Measurements from ENCODE around the gene CFAP46. TPM values are rescaled to one million over a fixed set of nuclear protein-coding genes. Genes with fewer than 3 reads are reported as not detected.

The CFAP46 gene
- total RNA-seq, 4 donors from 2014 or later = 0.32 to 0.54 TPM; not detected in 2

GRCh38 chr10:132885451-132886210, 56.7 kb downstream of the CFAP46 start:
- TF ChIP-seq CTCF (IDR thresholded peaks at IDR 0.05) = no peak
- no peak for TF ChIP-seq POLR2A (IDR thresholded peaks at IDR 0.05)
- 84 to 90% methylated on average over 27 to 31 of the region's 31 CpGs for WGBS, 2 donors
- no peak overlapping the region for H3K4me3 ChIP-seq (ENCODE audit: low read depth, poor library complexity, severe bottlenecking)
- DNase-seq (ENCODE audit: low spot score in 2 of 2) = peak in 1 of 2 donors; percentile 62
- intact Hi-C loops (cut with DNase I; ENCODE audit: low total_unique reads) = no loop called here

- intact Hi-C loops (cut with DNase I; ENCODE audit: low total_unique reads) = no loop called here
- peak in 1 of 2 donors; percentile 79 for DNase-seq (ENCODE audit: low spot score in 2 of 2)
- no peak for TF ChIP-seq POLR2A (IDR thresholded peaks at IDR 0.05)
- no peak for TF ChIP-seq CTCF (IDR thresholded peaks at IDR 0.05)
- no peak overlapping the region for H3K4me3 ChIP-seq (ENCODE audit: low read depth, poor library complexity, severe bottlenecking)
- 90 to 91% methylated on average over 27 to 28 of the region's 28 CpGs for WGBS, 2 donors
Measured at GRCh38 chr10:132884691-132885271, 57.6 kb downstream of the CFAP46 start.

GRCh38 chr10:132884041-132884440, 58.3 kb downstream of the CFAP46 start:
- H3K4me3 ChIP-seq (ENCODE audit: low read depth, poor library complexity, severe bottlenecking) = no peak overlapping the region
- TF ChIP-seq POLR2A (IDR thresholded peaks at IDR 0.05) = no peak
- TF ChIP-seq CTCF (IDR thresholded peaks at IDR 0.05) = no peak
- peak in 1 of 2 donors; percentile 75 for DNase-seq (ENCODE audit: low spot score in 2 of 2)
- intact Hi-C loops (cut with DNase I; ENCODE audit: low total_unique reads) = no loop called here
- 65 to 77% methylated on average over 18 of the region's 18 CpGs for WGBS, 2 donors

- DNase-seq (ENCODE audit: low spot score in 2 of 2) = peak in 1 of 2 donors; percentile 68
- WGBS, 2 donors = 53 to 69% methylated on average over 19 to 20 of the region's 20 CpGs
- intact Hi-C loops (cut with DNase I; ENCODE audit: low total_unique reads) = no loop called here
- H3K4me3 ChIP-seq (ENCODE audit: low read depth, poor library complexity, severe bottlenecking) = no peak overlapping the region
- TF ChIP-seq CTCF (IDR thresholded peaks at IDR 0.05) = no peak
- no peak for TF ChIP-seq POLR2A (IDR thresholded peaks at IDR 0.05)
Measured at GRCh38 chr10:132883391-132883881, 58.9 kb downstream of the CFAP46 start.

GRCh38 chr10:132882069-132882951, 60.1 kb downstream of the CFAP46 start:
- H3K4me3 ChIP-seq (ENCODE audit: low read depth, poor library complexity, severe bottlenecking) = no peak overlapping the region
- 80 to 84% methylated on average over 18 of the region's 18 CpGs for WGBS, 2 donors
- no peak for TF ChIP-seq POLR2A (IDR thresholded peaks at IDR 0.05)
- TF ChIP-seq CTCF (IDR thresholded peaks at IDR 0.05) = no peak
- intact Hi-C loops (cut with DNase I; ENCODE audit: low total_unique reads) = no loop called here
- peak in 1 of 2 donors; percentile 72 for DNase-seq (ENCODE audit: low spot score in 2 of 2)

All from lower leg skin (tissue), 4 donors.